Erythroblast (primary cell): ENCODE results near the gene SLC23A2.

Source experiments
- GATA1 ChIP-seq: IDR thresholded peaks from 2 replicates; pipeline ENCODE4 v1.6.1; 2011; ENCODE audit warnings: low read depth, mild to moderate bottlenecking, control low read depth, low read length, moderate library complexity
- POLR2A ChIP-seq: IDR thresholded peaks from 2 replicates; pipeline ENCODE4 v1.6.1; 2011; ENCODE audit warnings: mild to moderate bottlenecking, low read length

GRCh38 chr20:4814696-4815252 lies 186.5 kb downstream of the SLC23A2 start:
- TF ChIP-seq POLR2A, result no peak
- TF ChIP-seq GATA1, result no peak
